CD14-positive monocyte (primary cell): ENCODE results near the gene MXI1. TPM values are rescaled to one million over a fixed set of nuclear protein-coding genes. Genes with fewer than 3 reads are reported as not detected.

Source experiments
- DNase-seq, 3 donors: peaks; one replicate each; pipeline ENCODE4 v3.0.0-alpha.2; 2011 to 2022
- H2AFZ ChIP-seq: 2 replicates; pipeline ENCODE4 v1.6.0; 2012; ENCODE audit warnings: mild to moderate bottlenecking, low read depth, low read length, inconsistent platforms; ENCODE audit not compliant: insufficient read depth, poor library complexity, severe bottlenecking
- H3K27ac ChIP-seq, 2 donors: 1 replicate in 1 of 2; 2 replicates in 1 of 2; pipeline ENCODE4 v1.5.1; 2012 to 2013; ENCODE audit warnings: low read length in 2 of 2, control low read depth in 1 of 2, inconsistent platforms in 1 of 2, low read depth in 1 of 2, mild to moderate bottlenecking in 1 of 2
- H3K27me3 ChIP-seq, 2 donors: one replicate each; pipeline versions ENCODE4 v1.6.0 to v1.6.1; 2011 to 2013; ENCODE audit warnings: low read length in 2 of 2; ENCODE audit not compliant: control insufficient read depth in 2 of 2, insufficient read depth in 2 of 2
- H3K36me3 ChIP-seq, 2 donors: replicated peaks in 1 of 2; 1 replicate in 1 of 2; 2 replicates in 1 of 2; pipeline versions ENCODE4 v1.5.1 to v1.6.1; 2012 to 2013; ENCODE audit warnings: low read length in 2 of 2, control low read depth in 1 of 2, inconsistent platforms in 1 of 2, mild to moderate bottlenecking in 1 of 2; ENCODE audit not compliant: insufficient read depth in 2 of 2, control insufficient read depth in 1 of 2
- H3K4me1 ChIP-seq, 2 donors: 1 replicate in 1 of 2; 2 replicates in 1 of 2; pipeline versions ENCODE4 v1.5.1 to v1.6.1; 2012 to 2013; ENCODE audit warnings: low read length in 2 of 2, control low read depth in 1 of 2, inconsistent platforms in 1 of 2, mild to moderate bottlenecking in 1 of 2, moderate library complexity in 1 of 2; ENCODE audit not compliant: insufficient read depth in 2 of 2, control insufficient read depth in 1 of 2
- H3K4me2 ChIP-seq: replicated peaks from 2 replicates; pipeline ENCODE3; 2012; ENCODE audit warnings: low read length, moderate library complexity, mild to moderate bottlenecking; ENCODE audit not compliant: poor library complexity, severe bottlenecking; ENCODE audit errors: extremely low read depth
- H3K4me3 ChIP-seq, 3 experiments: fragments of 200-600 bp in 1 of 3; sonication (generic) in 1 of 3; replicated peaks in 1 of 3; 1 replicate in 2 of 3; 2 replicates in 1 of 3; pipeline ENCODE4 v1.5.1; 2011 to 2013; ENCODE audit warnings: low read length in 3 of 3, mild to moderate bottlenecking in 3 of 3, control low read depth in 2 of 3, low read depth in 2 of 3, inconsistent platforms in 1 of 3, moderate library complexity in 1 of 3
- H3K79me2 ChIP-seq: 2 replicates; pipeline ENCODE4 v1.6.0; 2012; ENCODE audit warnings: mild to moderate bottlenecking, control low read depth, inconsistent platforms, low read length, moderate library complexity; ENCODE audit not compliant: insufficient read depth
- H3K9ac ChIP-seq: 2 replicates; pipeline ENCODE4 v1.6.0; 2017; ENCODE audit warnings: low read length, mild to moderate bottlenecking; ENCODE audit not compliant: insufficient read depth, poor library complexity, severe bottlenecking
- H3K9me3 ChIP-seq, 2 donors: replicated peaks in 1 of 2; 1 replicate in 1 of 2; 2 replicates in 1 of 2; pipeline versions ENCODE4 v1.5.1 to v1.6.1; 2012 to 2013; ENCODE audit warnings: low read length in 2 of 2, control low read depth in 1 of 2; ENCODE audit not compliant: control insufficient read depth in 1 of 2, insufficient read depth in 1 of 2
- H4K20me1 ChIP-seq: 2 replicates; pipeline ENCODE4 v1.6.0; 2012; ENCODE audit warnings: mild to moderate bottlenecking, low read length, control low read depth, moderate library complexity; ENCODE audit not compliant: insufficient read depth
- H3K27ac Mint-ChIP-seq, 7 donors: one replicate each; pipeline ENCODE4 v1.8.0; 2020; ENCODE audit warnings: mild to moderate bottlenecking in 7 of 7, mixed read lengths in 7 of 7, moderate library complexity in 6 of 7, inconsistent platforms in 2 of 7
- H3K27me3 Mint-ChIP-seq, 3 donors: one replicate each; pipeline ENCODE4 v1.8.0; 2021 to 2022; ENCODE audit warnings: low read depth in 3 of 3, mild to moderate bottlenecking in 3 of 3, mixed read lengths in 3 of 3, moderate library complexity in 3 of 3, inconsistent platforms in 1 of 3
- H3K36me3 Mint-ChIP-seq, 2 donors: one replicate each; pipeline ENCODE4 v1.8.0; 2020; ENCODE audit warnings: mixed read lengths in 2 of 2, inconsistent platforms in 1 of 2, mild to moderate bottlenecking in 1 of 2
- H3K4me1 Mint-ChIP-seq: one replicate; pipeline ENCODE4 v1.8.0; 2020; ENCODE audit warnings: mild to moderate bottlenecking, mixed read lengths
- H3K4me3 Mint-ChIP-seq, 2 donors: one replicate each; pipeline ENCODE4 v1.8.0; 2020; ENCODE audit warnings: mild to moderate bottlenecking in 2 of 2, mixed read lengths in 2 of 2, moderate library complexity in 1 of 2
- H3K9me3 Mint-ChIP-seq, 7 donors: one replicate each; pipeline ENCODE4 v1.8.0; 2020 to 2022; ENCODE audit warnings: mixed read lengths in 7 of 7, mild to moderate bottlenecking in 6 of 7, moderate library complexity in 6 of 7, inconsistent platforms in 2 of 7
- WGBS: methylation state at CpG from one replicate; pipeline ENCODE4 v1.1.5; 2013; ENCODE audit warnings: missing lambda C conversion rate; ENCODE audit not compliant: insufficient coverage; 5-methylcytosine and 5-hydroxymethylcytosine counted together
- intact Hi-C, 2 donors: fragments of 100-400 bp; cut with micrococcal nuclease; formaldehyde crosslinking; loops; one replicate each; pipeline versions ENCODE4 v1.15.0 to v1.15.1; 2023
- polyA plus RNA-seq, 3 donors: library from polyadenylated mRNA; depleted of rRNA in 1 of 3; unstranded in 2 of 3; stranded (reverse) in 1 of 3; fragments of 300-500 nt in 2 of 3; fragments of >200 nt in 1 of 3; fragmentation: Illumina TruSeq in 2 of 3; gene quantifications; 1 replicate in 2 of 3; 2 replicates in 1 of 3; pipeline ENCODE4 v1.2.3, GENCODE V29; 2012 to 2021
- TF ChIP-seq, protein P1 (sequence below): fragments of 200-600 bp; IDR thresholded peaks from one replicate; pipeline ENCODE4 v1.8.0; 2022; ENCODE audit warnings: antibody characterized with exemption, mild to moderate bottlenecking

The MXI1 gene
- polyA plus RNA-seq, 3 donors, result 13.1 to 25.7 (median 21.6) TPM

DNA sequence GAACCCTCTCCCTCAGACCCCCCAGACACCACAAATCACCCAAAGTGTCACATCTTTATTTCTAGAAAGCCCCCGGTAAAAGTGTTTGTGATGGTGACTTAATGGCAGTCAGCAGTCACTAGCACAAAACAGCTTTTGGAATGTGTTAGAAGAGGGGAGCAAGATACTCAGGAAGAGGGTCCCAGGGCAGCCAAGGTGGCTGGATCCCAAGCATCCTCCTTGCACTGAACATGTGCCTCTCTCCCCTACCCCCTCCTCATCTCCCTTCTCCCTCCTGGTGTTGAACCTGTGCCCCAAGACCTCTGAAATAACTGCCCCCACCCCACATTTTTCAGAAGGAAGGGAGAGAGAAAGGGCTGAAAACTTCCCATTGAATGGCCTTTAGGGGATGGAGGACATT is 37.8 kb upstream of the MXI1 start:
- Mint-ChIP-seq H3K9me3 (peaks cover 0 to 8% (median 0%) of the 10 kb centered on the region in 7 donors), H3K27me3 (peaks cover 42 to 51% (median 46%) of the 10 kb centered on the region in 3 donors), H3K27ac (no peak overlapping the region), H3K36me3 (peaks cover 4 to 7% of the 10 kb centered on the region in 2 donors), H3K4me3 (peak overlapping the region in 1 of 2 donors; percentile 88), H3K4me1 (peaks cover 35% of the 10 kb centered on the region)
- H3K27ac ChIP-seq, result no peak overlapping the region
- no peaks in the 10 kb centered on the region for H3K79me2 ChIP-seq
- no CpG with 5 or more reads among the region's 1 CpG for WGBS
- H3K4me2 ChIP-seq, result no peak overlapping the region
- peaks cover 28 to 29% of the 10 kb centered on the region in 2 donors for H3K4me1 ChIP-seq
- H4K20me1 ChIP-seq, result no peaks in the 10 kb centered on the region
- no peak for DNase-seq
- TF ChIP-seq, protein P1, sequence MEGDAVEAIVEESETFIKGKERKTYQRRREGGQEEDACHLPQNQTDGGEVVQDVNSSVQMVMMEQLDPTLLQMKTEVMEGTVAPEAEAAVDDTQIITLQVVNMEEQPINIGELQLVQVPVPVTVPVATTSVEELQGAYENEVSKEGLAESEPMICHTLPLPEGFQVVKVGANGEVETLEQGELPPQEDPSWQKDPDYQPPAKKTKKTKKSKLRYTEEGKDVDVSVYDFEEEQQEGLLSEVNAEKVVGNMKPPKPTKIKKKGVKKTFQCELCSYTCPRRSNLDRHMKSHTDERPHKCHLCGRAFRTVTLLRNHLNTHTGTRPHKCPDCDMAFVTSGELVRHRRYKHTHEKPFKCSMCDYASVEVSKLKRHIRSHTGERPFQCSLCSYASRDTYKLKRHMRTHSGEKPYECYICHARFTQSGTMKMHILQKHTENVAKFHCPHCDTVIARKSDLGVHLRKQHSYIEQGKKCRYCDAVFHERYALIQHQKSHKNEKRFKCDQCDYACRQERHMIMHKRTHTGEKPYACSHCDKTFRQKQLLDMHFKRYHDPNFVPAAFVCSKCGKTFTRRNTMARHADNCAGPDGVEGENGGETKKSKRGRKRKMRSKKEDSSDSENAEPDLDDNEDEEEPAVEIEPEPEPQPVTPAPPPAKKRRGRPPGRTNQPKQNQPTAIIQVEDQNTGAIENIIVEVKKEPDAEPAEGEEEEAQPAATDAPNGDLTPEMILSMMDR, result no peak
- no peaks in the 10 kb centered on the region for H3K9me3 ChIP-seq
- no peaks in the 10 kb centered on the region for H3K36me3 ChIP-seq
- intact Hi-C loops, result loop anchor here in 1 of 2 donors (5.0 kb wide), 1 partner anchor 33 kb away; no protein-coding TSS in a partner anchor
- peak overlapping the region; percentile 47 for H2AFZ ChIP-seq
- no peak overlapping the region for H3K9ac ChIP-seq
- H3K4me3 ChIP-seq, result peak overlapping the region in 1 of 3 experiments; percentile 64
- H3K27me3 ChIP-seq, result peaks cover 33 to 41% of the 10 kb centered on the region in 2 donors

DNA sequence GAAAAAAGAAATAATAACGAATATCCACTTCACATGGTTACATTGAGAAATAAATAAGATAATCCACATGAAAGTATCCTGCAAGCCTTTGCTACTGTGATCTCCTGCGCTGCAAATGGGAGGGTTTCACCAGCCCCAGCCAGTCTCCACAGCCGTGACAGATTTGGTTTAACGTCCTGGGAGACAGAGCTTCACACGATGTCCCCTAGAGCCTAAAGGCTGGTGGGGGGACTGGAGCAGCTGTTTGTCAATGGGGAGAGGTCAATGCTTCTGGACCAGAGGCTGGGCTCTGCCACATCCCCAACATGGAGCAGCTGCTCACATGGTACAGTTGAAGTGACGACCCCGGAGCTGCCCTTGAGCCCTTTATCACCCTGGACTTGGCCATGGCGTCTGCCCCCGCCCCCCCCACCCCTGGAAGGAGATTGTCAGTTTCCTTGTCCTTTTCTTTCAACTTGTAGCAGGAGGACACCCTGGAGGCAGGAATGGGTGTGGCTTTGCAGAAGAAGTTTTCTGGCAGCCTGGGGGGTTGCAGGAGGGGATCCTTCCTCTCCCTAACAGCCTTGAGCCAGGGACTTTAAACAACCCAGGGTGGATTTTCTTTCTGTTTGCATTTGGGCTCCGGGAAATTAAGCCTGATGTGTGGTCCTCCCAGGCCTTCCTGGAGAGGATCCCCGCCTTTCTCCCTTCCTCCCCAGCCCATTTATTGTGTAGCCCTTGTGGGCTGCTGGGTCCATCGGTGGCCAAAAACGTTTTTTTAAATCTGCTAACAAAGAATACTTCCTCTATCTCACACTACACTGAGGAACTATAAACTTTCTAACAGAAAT is 37.0 kb upstream of the MXI1 start:
- Mint-ChIP-seq H3K27me3 (peaks cover 37 to 49% (median 44%) of the 10 kb centered on the region in 3 donors), H3K4me3 (peak overlapping the region; percentile 58 to 88)

More for the DNA sequence above, 37.0 kb upstream of the MXI1 start:
- Histone ChIP-seq H3K27me3 (peaks cover 30 to 41% of the 10 kb centered on the region in 2 donors), H3K9ac (no peak overlapping the region), H3K9me3 (no peaks in the 10 kb centered on the region), H3K4me1 (peaks cover 28 to 29% of the 10 kb centered on the region in 2 donors), H4K20me1 (no peaks in the 10 kb centered on the region), H2AFZ (peak overlapping the region; percentile 47), H3K79me2 (no peaks in the 10 kb centered on the region), H3K27ac (no peak overlapping the region), H3K4me3 (peak overlapping the region in 1 of 3 experiments; percentile 64), H3K4me2 (peak overlapping the region; percentile 71), H3K36me3 (no peaks in the 10 kb centered on the region)
- H3K4me1 Mint-ChIP-seq, result peaks cover 35% of the 10 kb centered on the region
- intact Hi-C loops, result no loop called here
- peaks cover 4 to 7% of the 10 kb centered on the region in 2 donors for H3K36me3 Mint-ChIP-seq
- H3K27ac Mint-ChIP-seq, result peak overlapping the region in 6 of 7 donors; percentile 39 to 74 (median 50)
- TF ChIP-seq, protein P1, result no peak
- H3K9me3 Mint-ChIP-seq, result peaks cover 0 to 8% (median 0%) of the 10 kb centered on the region in 7 donors
- 0% methylated on average over 4 of the region's 13 CpGs for WGBS
- no peak for DNase-seq
